Measurements from ENCODE around the gene GPR50. TPM values are rescaled to one million over a fixed set of nuclear protein-coding genes. Genes with fewer than 3 reads are reported as not detected.

The GPR50 gene
- total RNA-seq, 4 donors from 2014 or later: not detected

GRCh38 chrX:151227627-151228026, 51.2 kb downstream of the GPR50 start:
- TF ChIP-seq CTCF (IDR thresholded peaks at IDR 0.05): no peak
- TF ChIP-seq POLR2AphosphoS5 (IDR thresholded peaks at IDR 0.05): no peak
- TF ChIP-seq EP300 (IDR thresholded peaks at IDR 0.05): no peak
- no peak for TF ChIP-seq POLR2A (IDR thresholded peaks at IDR 0.05; ENCODE audit: low read depth)
- Histone ChIP-seq H3K27me3 (peaks cover 0 to 11% (median 0%) of the 10 kb centered on the region in 4 donors), H3K4me3 (no peak overlapping the region), H3K9me3 (no peaks in the 10 kb centered on the region), H3K27ac (replicated peaks in 1 of 4) (no peak overlapping the region), H3K36me3 (no peaks in the 10 kb centered on the region), H3K4me1 (no peaks in the 10 kb centered on the region)
- 19% methylated on average over 24 of the region's 30 CpGs for WGBS
- intact Hi-C loops (cut with DNase I): no loop called here
- DNase-seq (ENCODE audit: extremely low spot score): no peak

GRCh38 chrX:151228935-151229334, 52.6 kb downstream of the GPR50 start:
- Histone ChIP-seq H3K9me3 (no peaks in the 10 kb centered on the region), H3K27ac (replicated peaks in 1 of 4) (no peak overlapping the region), H3K36me3 (no peaks in the 10 kb centered on the region), H3K4me3 (no peak overlapping the region), H3K4me1 (no peaks in the 10 kb centered on the region), H3K27me3 (peaks cover 0 to 11% (median 0%) of the 10 kb centered on the region in 4 donors)
- intact Hi-C loops (cut with DNase I): no loop called here
- 83% methylated on average over 4 of the region's 4 CpGs for WGBS
- no peak for TF ChIP-seq POLR2A (IDR thresholded peaks at IDR 0.05; ENCODE audit: low read depth)
- no peak for TF ChIP-seq POLR2AphosphoS5 (IDR thresholded peaks at IDR 0.05)
- TF ChIP-seq EP300 (IDR thresholded peaks at IDR 0.05): no peak
- no peak for TF ChIP-seq CTCF (IDR thresholded peaks at IDR 0.05)
- no peak for DNase-seq (ENCODE audit: extremely low spot score)

Small RNAs within 50 kb of the gene (small RNA-seq; reads per million reads assigned to genes)
- gene MIR4330: 0 reads per million in 3 donors

Other genes with a start within 250 kb of the GPR50 start
- gene HMGB3, start 193.2 kb upstream of the GPR50 start, total RNA-seq: 1 to 10 TPM; 2.1 to 3.0 (median 2.7) TPM
- 10 to 100 TPM; 17.9 to 28.3 (median 24.3) TPM for gene VMA21, start 220.6 kb downstream of the GPR50 start, total RNA-seq

All from esophagus muscularis mucosa (tissue), 4 donors.